Sciatic nerve (tissue), 2 donors: Measurements from ENCODE around the gene NDFIP1. TPM values are rescaled to one million over a fixed set of nuclear protein-coding genes. Genes with fewer than 3 reads are reported as not detected.
A peak's percentile ranks its signal among the peaks of the same experiment; 100 is the strongest.

Source experiments
- ATAC-seq: fragments of 200-7000 bp; cut with Tn5 transposase; one replicate; pipeline ENCODE4 v1.9.1; 2020; ENCODE audit warnings: mild to moderate bottlenecking, moderate library complexity
- DNase-seq: peaks from one replicate; pipeline ENCODE4 v3.0.0-alpha.2; 2020; ENCODE audit warnings: low spot score
- intact Hi-C: fragments of 100-400 bp; cut with DNase I; formaldehyde crosslinking; loops from one replicate; pipeline ENCODE4 v1.14.2; 2022
- total RNA-seq: library from RNA; stranded (reverse); fragmentation: NEBNext Ultra II Directional; extraction: Animal tissue kit (Norgen Biotek cat#: 25700); gene quantifications from one replicate; pipeline ENCODE4 v1.2.1, GENCODE V29; 2021
- donor health status: DM: no; HTN: no; CAD: no.
- donor health status: DM: no; HTN: no; CAD: no.

NDFIP1 gene, protein sequence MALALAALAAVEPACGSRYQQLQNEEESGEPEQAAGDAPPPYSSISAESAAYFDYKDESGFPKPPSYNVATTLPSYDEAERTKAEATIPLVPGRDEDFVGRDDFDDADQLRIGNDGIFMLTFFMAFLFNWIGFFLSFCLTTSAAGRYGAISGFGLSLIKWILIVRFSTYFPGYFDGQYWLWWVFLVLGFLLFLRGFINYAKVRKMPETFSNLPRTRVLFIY
- 86.5 TPM for total RNA-seq

DNA sequence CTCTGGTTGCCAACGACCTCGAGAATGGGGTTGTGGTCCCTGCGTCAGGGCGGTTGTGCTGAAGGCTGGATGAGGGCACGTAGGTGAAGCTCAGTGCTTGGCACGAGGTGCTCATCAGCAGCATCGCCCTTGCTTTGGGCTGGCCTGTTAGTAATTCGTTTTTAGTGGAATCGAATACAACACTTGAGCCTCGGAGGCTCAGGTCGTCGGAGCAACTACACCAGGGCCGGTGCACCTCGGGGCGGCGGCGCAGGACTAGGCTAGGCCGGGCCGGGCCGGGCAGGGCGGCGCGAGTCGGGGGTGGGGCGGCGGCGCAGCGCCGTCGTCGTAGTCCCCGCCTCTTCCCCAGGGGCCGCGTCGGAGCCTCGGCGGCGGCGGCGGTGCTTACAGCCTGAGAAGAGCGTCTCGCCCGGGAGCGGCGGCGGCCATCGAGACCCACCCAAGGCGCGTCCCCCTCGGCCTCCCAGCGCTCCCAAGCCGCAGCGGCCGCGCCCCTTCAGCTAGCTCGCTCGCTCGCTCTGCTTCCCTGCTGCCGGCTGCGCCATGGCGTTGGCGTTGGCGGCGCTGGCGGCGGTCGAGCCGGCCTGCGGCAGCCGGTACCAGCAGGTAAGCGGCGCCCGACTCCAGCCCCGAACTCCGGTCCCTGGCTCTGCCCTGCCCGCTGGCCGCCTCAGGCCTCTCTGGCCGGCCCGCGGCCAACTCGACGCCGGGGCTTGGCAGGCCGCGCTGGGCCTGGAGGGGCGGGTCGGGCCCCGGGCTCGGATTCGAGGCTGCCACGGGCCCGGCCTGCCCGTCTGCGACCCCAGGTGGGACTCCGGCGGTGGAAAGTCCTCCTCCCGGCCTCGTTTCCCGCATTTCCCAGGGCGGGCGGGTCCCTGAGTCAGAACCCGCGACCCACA lies at the start of gene NDFIP1:
Gene NDFIP1 (plus strand): TSS at position 348 of the 899 bp plus-strand sequence. CDS start 196 bp downstream, at position 544.
- intact Hi-C loops = no loop called here
- DNase-seq = peak; percentile 90
- peak; percentile 93 for ATAC-seq

DNA sequence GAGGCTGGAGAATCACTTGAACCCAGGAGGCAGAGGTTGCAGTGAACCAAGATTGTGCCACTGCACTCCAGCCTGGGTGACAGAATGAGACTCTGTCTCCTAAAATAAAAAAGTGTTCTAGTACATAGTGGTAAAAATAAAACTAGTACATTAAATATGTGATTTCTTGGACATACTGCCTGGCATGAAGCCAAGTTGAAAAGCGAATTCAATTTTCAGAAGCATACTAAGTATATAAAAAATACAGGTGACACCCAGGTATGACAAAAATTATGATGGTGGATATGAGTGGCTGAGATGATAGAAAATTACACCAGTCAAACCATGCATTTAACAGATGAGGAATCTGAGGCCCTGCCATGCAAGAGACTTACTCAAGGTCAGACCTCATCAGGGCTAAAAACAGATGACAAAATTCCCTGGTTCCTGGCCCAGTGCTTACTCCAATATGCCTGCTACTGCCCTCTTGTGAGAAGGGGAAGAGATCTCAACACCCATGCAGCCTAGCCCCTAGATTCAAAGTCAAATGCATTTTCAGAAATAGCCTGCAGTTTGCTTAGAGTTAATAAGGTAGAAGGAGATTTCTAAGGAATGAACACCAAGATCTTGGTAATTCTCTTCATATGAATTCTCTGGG lies 49.2 kb upstream of the NDFIP1 start:
- no peak for ATAC-seq
- intact Hi-C loops = no loop called here
- DNase-seq = no peak

DNA sequence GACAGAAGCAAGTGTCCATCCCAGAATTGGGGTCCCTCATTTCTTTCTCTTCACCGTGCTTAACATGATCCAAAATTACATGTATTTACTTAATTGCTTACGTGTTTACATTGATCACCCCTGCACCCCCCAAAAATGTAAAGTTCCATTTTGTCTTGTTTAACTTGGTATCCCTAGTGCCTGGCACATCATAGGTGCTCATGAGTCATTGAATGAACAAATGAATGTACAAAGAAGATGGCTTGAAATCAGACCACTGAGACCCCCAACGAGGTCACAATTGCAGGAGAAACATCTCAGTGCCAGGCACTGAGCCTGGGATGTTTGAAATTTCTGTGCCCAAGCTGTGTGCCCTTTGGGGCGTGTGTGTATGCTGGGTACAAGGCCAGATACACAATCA lies 45.2 kb upstream of the NDFIP1 start:
- DNase-seq (no peak), ATAC-seq (no peak)
- intact Hi-C loops = no loop called here

DNA sequence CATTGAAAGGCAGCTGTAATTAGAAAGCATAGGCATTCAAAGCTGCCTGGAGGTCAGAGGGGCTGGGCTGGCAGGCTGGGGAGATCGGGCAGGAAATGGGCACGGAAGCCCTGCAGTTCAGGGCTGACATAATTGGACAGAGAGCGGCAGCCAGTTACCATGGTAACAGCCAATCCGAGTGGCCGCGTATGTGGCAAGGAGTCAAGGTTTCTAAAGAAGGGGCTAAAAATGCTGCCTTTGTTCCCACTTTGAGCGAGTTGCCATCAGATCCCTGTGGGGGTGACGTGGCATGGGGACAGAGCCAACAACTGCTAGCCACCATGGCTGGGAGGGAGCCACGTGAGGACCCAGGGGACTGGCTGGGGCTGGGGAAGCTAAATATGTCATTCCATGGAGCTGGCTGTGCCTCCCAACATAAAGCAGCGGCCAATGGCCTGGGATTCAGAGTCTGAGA lies 44.7 kb upstream of the NDFIP1 start:
- peak; percentile 91 for DNase-seq
- intact Hi-C loops = no loop called here
- peak; percentile 93 for ATAC-seq

DNA sequence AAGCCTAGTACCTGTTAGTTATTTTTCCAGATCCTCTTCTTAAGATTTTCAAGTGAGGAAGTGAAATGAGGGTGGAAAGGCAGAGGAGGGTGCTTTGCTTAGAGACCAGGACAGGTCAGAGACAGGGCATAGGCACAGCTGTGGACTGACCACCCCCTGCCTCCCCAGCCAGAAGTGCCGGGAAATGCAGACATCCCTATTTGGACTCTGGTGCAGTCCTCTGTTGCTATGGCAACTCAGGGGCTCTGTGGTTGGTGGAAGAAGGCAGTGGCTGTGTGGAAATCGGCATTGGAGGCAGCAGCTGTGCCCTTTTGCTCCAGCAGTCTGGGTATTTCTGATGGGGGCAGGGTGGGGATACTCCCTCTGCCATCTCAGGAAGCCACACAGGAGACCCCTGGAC lies 43.3 kb upstream of the NDFIP1 start:
- intact Hi-C loops = no loop called here
- DNase-seq (no peak), ATAC-seq (no peak)

DNA sequence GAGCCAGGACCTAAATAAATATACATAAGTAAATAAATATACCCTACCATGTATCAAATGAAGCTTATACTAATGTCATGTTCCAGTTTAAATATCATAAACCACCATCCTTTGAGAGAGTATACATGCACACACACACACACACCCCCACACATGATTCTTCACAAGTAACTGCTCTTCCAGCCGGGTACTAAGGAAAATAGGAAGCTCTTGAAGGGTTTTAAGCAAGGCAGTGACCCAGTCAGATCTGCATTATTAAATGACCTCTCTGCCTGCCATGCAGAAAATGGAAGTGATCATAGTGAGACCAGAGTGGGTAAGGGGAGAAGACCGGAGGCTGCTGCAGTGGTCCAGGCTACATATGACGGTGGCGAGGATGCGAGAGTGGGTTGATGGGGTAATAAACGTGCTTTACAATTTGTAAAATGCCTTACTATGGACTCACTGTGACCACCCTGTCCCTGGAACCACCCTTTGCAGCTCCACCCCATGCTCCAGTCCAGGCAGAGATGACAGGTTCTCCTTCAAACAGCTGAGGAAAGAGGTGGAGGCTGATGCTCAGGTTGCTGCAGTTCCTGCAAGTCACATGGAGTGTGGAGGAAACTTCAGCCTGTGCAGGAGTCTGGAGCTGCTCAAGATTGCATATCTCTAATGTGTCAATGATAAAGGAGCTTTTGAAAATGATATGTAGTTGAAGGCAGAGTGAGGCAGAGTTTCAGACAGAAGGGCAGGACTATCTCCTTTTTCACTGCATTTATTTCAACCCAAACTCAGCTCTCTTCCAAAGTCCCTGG lies 38.8 kb upstream of the NDFIP1 start:
- DNase-seq = no peak
- no peak for ATAC-seq
- intact Hi-C loops = no loop called here

DNA sequence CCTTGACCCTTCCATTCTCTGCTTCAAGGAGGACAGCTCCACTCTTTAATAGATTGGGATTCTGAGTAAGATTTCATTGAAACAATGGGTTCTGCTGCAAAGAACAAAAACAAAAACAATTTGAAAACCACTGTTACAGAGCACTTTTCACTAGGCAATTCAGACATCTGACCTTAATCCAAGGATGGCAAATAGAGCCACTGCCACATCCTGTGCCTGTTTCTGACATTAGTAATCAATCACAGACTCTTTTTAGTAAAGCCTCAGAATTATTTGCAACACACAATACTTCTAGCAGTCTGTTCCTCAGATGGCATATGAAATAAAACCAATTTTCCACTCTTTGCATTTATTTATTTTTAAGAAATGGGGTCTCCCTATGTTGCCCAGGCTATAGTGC lies 37.8 kb upstream of the NDFIP1 start:
- DNase-seq (no peak), ATAC-seq (no peak)
- intact Hi-C loops = no loop called here

DNA sequence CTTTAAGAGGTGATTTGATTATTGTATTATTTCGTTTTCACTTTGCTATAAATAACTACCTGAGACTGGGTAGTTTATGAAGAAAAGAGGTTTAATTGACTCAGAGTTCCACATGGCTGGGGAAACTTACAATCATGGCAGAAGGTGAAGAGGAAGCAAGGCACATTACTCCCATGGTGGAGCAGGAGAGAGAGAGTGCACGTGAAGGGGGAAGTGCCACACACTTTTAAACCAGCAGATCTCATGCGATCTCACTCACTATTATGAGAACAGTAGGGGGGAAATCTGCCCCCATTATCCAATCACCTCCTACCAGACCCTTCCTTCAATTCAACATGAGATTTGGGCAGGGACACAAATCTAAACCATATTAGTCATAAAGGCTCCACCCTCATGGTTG lies 36.1 kb upstream of the NDFIP1 start:
- no peak for ATAC-seq
- intact Hi-C loops = no loop called here
- no peak for DNase-seq

DNA sequence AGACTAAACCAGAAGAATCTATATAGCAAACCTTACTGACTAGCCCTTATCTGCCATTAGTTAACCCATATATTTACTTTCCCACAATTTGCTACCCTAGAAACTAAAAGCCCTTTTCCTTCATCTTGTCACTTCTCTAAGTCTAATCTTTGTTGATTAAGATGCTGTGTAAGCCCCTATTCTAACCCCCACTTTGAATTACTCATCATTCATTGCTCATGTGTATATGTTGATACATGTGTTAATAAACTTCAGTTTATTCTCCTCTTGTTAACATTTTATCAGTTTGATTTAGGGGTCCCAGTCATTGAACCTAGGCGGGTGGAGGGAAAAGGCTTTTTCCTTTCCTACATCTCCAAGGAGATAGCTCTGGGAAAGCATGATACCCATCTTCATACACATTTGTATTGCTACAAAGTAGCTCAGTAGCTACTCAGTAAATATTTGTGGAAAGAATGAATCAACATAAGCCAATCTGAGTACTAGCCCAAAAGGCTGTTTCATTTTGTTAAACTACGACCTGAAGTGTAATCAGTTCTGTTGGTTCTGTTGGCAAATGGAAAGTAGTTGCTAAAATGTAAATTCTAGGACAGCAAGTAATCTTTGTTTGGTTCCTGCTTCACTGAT lies 35.1 kb upstream of the NDFIP1 start:
- no peak for ATAC-seq

DNA sequence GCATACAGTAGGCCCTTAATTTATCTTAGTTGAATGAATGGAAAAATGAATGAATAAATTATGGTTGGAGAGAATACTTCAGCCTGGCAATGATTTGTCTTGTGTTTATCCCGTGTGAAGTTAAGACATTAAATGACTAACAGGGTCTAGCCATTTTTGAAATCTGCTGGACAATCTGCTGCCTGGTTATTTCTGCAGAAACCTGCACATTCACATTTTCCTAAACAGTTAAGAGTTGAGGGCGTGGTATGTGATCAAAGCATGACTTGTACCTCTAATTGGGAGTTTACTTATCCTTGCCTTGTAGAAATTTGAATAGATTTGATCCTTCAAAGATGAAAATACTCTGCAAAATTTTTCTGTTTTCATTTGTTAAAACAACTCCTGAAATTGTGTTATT lies 34.6 kb upstream of the NDFIP1 start:
- DNase-seq = no peak
- intact Hi-C loops = no loop called here

More for the DNA sequence above, 35.1 kb upstream of the NDFIP1 start:
- intact Hi-C loops = no loop called here
- DNase-seq = no peak

DNA sequence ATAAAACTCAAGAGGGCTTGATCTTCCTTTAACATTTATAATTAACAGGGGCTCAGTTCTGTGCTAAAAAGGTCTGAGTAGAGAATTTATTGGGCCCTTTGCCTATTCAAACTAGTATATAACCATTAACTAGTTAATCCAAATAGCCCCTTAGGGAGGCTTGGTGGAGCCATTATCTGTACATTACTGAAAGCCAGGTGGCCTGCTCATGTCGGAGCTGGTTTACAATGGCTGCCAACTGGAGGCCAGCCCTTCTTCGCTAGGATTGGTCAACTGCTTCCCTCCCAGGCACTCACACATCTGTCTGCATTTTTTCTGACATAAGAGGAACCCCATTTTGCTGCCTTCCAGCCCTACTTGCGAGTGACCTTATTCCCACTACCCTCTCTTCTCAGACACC lies 30.4 kb upstream of the NDFIP1 start:
- intact Hi-C loops = no loop called here

More for the DNA sequence above, 34.6 kb upstream of the NDFIP1 start:
- ATAC-seq = no peak

DNA sequence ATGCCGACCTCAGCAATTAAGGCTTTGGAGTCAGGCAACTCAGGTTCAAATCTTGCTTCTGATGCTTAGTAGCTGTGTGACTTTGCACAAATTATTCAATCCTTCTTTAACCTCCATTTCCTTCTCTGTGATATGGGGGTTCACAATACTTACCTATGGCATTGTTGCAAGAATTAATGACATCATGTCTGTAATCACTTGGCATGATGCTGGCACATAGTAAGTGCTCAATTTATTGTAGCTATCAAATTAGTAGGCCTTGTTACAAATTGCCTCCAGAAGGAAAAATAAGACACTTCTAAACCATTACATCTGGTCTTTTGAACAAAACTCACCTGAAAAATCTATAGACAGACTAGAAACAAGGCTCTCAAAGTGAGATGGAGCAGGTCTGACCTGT lies 29.9 kb upstream of the NDFIP1 start:
- no peak for ATAC-seq
- intact Hi-C loops = no loop called here
- DNase-seq = no peak

More for the DNA sequence above, 30.4 kb upstream of the NDFIP1 start:
- DNase-seq (no peak), ATAC-seq (no peak)

DNA sequence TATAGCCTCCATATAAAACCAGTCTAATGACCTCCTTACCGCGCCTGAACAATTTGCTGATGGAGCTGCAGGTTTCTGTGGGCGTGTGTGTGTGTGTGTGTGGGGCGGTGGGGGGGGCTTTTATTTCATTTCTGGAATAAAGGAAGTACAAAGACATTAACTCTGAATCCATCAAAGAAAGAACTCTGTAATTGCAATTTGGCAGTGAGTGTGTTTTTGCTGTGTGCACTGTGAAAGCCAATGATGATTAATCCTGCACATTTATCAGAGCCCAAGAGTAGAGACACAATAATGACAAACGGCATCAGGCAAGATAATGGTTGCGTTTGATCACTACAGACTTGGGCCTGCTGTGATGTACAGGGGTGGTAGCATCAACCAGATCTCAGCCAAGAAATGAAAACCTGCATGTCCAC lies 29.3 kb upstream of the NDFIP1 start:
- DNase-seq (no peak), ATAC-seq (no peak)
- intact Hi-C loops = no loop called here

DNA sequence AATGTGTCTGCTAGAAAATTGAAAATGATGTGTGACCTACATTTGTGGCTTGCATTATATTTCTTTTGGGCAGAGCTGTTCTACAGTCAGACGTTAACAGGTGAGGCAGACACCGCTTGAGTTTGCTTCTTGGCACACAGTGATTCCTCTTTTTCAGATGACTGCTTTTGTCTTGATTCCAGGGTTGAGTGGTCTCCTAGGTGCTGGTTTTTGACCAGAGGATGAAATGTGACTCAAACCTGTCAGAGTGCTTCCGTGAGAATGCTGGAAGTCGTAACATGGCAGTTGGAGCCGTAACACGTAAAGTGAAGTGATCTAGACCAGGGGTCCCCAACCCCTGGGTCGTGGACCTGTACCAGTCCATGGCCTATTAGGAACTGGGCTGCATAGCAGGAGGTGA lies 28.3 kb upstream of the NDFIP1 start:
- intact Hi-C loops = no loop called here

DNA sequence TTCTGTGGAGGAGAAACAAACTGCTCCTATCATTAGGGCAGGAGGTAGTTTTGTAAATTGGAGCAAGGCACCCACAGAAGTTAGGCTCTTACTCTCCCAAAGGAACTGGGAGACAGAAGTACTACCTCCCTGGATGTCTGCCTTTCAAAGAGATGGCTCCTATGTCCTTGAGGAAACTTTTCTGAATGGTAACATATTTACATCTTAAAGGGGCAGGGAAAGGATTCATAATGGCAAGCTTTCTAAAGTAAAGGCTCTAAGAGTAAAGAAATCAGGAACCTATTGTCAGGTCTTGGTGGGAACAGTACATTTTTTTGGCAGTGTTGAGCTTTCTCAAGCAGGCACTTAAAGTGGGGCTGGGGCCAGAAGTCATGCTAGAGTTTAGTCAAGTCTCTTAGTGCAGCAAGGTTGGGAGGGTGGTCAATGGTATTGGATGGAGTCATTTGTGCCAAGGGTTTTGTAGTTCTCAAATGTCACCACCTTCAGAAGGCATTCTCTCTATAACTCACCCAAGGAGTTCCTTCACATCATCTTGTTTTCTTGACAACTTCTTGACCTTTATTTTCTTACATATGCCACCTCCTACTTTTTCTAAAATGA lies 26.3 kb upstream of the NDFIP1 start:
- DNase-seq (no peak), ATAC-seq (no peak)
- intact Hi-C loops = no loop called here

More for the DNA sequence above, 28.3 kb upstream of the NDFIP1 start:
- no peak for DNase-seq
- ATAC-seq = no peak

DNA sequence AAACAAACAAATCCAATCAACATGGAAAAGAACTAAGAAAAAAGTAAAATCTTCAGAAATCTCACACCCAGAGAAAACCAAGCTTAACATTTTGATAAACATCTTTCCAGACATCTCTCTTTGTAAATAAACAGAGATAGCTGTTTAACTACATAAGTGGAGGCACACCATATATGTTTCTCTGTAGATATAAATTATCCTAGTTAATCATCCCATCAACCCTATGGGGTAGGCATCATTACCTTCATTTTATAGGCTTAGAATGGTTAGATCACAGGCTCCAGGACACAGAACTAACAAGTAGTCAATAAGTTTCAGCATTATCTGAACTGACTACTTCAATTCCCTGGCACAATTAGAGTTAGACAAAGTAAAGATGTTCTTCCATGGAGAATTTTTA lies 22.4 kb upstream of the NDFIP1 start:
- intact Hi-C loops = no loop called here
- DNase-seq = no peak
- ATAC-seq = no peak

DNA sequence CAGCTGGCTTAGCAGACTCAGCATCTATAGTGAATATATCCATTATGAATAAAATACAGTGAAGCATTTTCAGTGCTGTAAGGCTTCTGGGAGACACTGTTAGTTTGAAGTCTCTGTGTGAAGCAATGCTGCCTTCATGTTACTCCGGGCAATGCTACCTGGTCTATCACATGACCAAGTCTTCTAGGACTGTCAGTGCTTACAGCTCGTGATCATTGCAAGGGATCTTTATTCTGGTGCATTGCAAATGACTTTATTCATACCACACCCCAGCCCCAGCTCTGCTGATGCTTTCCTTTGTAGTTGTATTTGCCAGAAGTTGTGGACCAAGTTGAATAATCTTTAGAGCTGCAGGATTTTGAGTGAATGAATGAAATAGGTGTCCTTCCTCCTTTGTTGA lies 21.9 kb upstream of the NDFIP1 start:
- intact Hi-C loops = no loop called here
- no peak for DNase-seq
- ATAC-seq = no peak

DNA sequence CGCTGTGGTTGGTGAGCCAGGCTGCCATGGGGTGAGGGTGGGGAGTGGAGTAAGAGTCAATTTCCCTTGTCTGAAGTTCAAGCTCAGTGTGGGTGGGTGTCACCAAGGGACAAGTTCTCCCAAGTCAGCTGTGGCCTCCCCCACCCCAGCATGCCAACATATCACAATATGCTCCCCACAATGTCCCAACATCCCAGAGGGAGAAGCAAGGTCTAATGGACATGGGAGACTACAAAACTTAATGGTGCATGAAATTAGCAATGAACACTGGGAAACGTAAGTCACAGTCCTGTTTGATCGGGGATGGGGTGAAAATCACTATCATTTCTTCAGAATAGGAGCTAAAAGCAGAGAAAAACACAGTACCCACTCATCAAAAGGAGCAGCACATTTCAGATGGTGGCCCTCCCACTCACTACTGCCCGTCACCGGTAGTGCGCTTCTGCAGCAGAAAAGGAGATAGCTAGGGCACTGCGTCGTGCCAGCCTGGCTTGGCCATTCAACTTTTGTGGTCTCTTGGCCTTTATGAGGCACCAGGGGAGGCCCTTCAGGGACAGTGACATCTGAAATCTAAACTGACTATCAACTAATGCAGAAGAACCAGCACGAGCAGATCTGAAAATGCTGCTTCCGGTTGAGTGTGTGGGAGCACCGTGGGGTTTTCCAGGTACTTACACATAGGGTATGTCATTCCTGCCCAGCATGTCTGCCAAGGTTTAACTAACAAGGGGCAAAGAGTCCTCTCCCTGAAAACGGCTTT lies 20.5 kb upstream of the NDFIP1 start:
- ATAC-seq (no peak), DNase-seq (no peak)
- intact Hi-C loops = no loop called here
